Mesenchymal stem cell (in vitro differentiated cells and primary cell): ENCODE results near the gene AKAP6.
A peak's percentile ranks its signal among the peaks of the same experiment; 100 is the strongest.

Experiments used
- DNase-seq: peaks from one replicate; pipeline ENCODE4 v3.0.0-alpha.2; 2013
- H2AFZ ChIP-seq: one replicate; pipeline ENCODE4 v1.6.1; 2013; ENCODE audit warnings: low read depth, mild to moderate bottlenecking, control low read depth, inconsistent platforms, low read length, moderate library complexity
- H2AK5ac ChIP-seq: 2 replicates; pipeline ENCODE4 v1.6.1; 2013; ENCODE audit warnings: low read length, moderate library complexity, mild to moderate bottlenecking, inconsistent platforms; ENCODE audit not compliant: severe bottlenecking
- H2BK120ac ChIP-seq: one replicate; pipeline ENCODE4 v1.6.1; 2013; ENCODE audit warnings: low read depth, mild to moderate bottlenecking, inconsistent platforms, low read length, moderate library complexity
- H2BK12ac ChIP-seq, 2 experiments: one replicate each; pipeline ENCODE4 v1.6.1; 2013; ENCODE audit warnings: inconsistent platforms in 2 of 2, low read length in 2 of 2, mild to moderate bottlenecking in 2 of 2, moderate library complexity in 2 of 2, control low read depth in 1 of 2
- H2BK15ac ChIP-seq: one replicate; pipeline ENCODE4 v1.6.1; 2013; ENCODE audit warnings: mild to moderate bottlenecking, low read depth, inconsistent platforms; ENCODE audit not compliant: poor library complexity, severe bottlenecking
- H2BK5ac ChIP-seq: 2 replicates; pipeline ENCODE4 v1.6.1; 2013; ENCODE audit warnings: low read depth, mild to moderate bottlenecking, low read length, control low read depth, inconsistent platforms; ENCODE audit not compliant: poor library complexity, severe bottlenecking
- H3K14ac ChIP-seq, 2 experiments: one replicate each; pipeline ENCODE4 v1.6.1; 2013; ENCODE audit warnings: inconsistent platforms in 2 of 2, low read length in 2 of 2, control low read depth in 1 of 2, mild to moderate bottlenecking in 1 of 2, moderate library complexity in 1 of 2
- H3K18ac ChIP-seq, 2 experiments: one replicate each; pipeline ENCODE4 v1.6.1; 2013; ENCODE audit warnings: inconsistent platforms in 2 of 2, low read length in 2 of 2, control low read depth in 1 of 2, low read depth in 1 of 2, mild to moderate bottlenecking in 1 of 2
- H3K23ac ChIP-seq, 2 experiments: one replicate each; pipeline ENCODE4 v1.6.1; 2013; ENCODE audit warnings: inconsistent platforms in 2 of 2, low read length in 2 of 2, mild to moderate bottlenecking in 2 of 2, moderate library complexity in 2 of 2, control low read depth in 1 of 2
- H3K27ac ChIP-seq: 2 replicates; pipeline ENCODE4 v1.5.1; 2013; ENCODE audit warnings: mild to moderate bottlenecking, moderate library complexity, low read length, control low read depth, inconsistent platforms; ENCODE audit not compliant: poor library complexity, severe bottlenecking
- H3K27me3 ChIP-seq, 2 experiments: 2 replicates each; pipeline versions ENCODE4 v1.6.1 to v1.7.0; 2013; ENCODE audit warnings: low read length in 2 of 2, mild to moderate bottlenecking in 2 of 2, moderate library complexity in 2 of 2, control low read depth in 1 of 2, inconsistent platforms in 1 of 2; ENCODE audit not compliant: control insufficient read depth in 1 of 2, insufficient read depth in 1 of 2
- H3K36me3 ChIP-seq, 2 experiments: 2 replicates each; pipeline versions ENCODE4 v1.6.1 to v1.7.0; 2013; ENCODE audit warnings: low read length in 2 of 2, control low read depth in 1 of 2, inconsistent platforms in 1 of 2, low read depth in 1 of 2, mild to moderate bottlenecking in 1 of 2; ENCODE audit not compliant: insufficient read depth in 2 of 2, control insufficient read depth in 1 of 2
- H3K4ac ChIP-seq, 2 experiments: one replicate each; pipeline ENCODE4 v1.6.1; 2013; ENCODE audit warnings: inconsistent platforms in 2 of 2, low read length in 2 of 2, mild to moderate bottlenecking in 2 of 2, moderate library complexity in 2 of 2, control low read depth in 1 of 2, low read depth in 1 of 2
- H3K4me1 ChIP-seq: 2 replicates; pipeline ENCODE4 v1.6.1; 2013; ENCODE audit warnings: low read depth, low read length, control low read depth; ENCODE audit not compliant: control insufficient read depth, insufficient read depth
- H3K4me2 ChIP-seq: 2 replicates; pipeline ENCODE4 v1.6.1; 2013; ENCODE audit warnings: low read length, mild to moderate bottlenecking, inconsistent platforms; ENCODE audit not compliant: poor library complexity, severe bottlenecking
- H3K4me3 ChIP-seq, 2 experiments: 2 replicates each; pipeline versions ENCODE4 v1.5.1 to v1.7.0; 2013; ENCODE audit warnings: low read length in 2 of 2, mild to moderate bottlenecking in 2 of 2, control low read depth in 1 of 2, low read depth in 1 of 2; ENCODE audit not compliant: insufficient read depth in 1 of 2
- H3K79me1 ChIP-seq: replicated peaks from 2 replicates; pipeline ENCODE4 v1.6.1; 2013; ENCODE audit warnings: mild to moderate bottlenecking, control low read depth, low read length, inconsistent platforms; ENCODE audit not compliant: poor library complexity, severe bottlenecking
- H3K9ac ChIP-seq: 2 replicates; pipeline ENCODE4 v1.7.0; 2013; ENCODE audit warnings: mild to moderate bottlenecking, low read length, moderate library complexity
- H3K9me3 ChIP-seq: 2 replicates; pipeline ENCODE4 v1.7.0; 2013; ENCODE audit warnings: mild to moderate bottlenecking, low read length; ENCODE audit not compliant: control insufficient read depth
- H4K8ac ChIP-seq: one replicate; pipeline ENCODE4 v1.6.1; 2013; ENCODE audit warnings: inconsistent platforms, mild to moderate bottlenecking, low read length, moderate library complexity
- H4K91ac ChIP-seq: one replicate; pipeline ENCODE4 v1.6.1; 2013; ENCODE audit warnings: mild to moderate bottlenecking, low read length, inconsistent platforms
- WGBS: methylation state at CpG from one replicate; pipeline ENCODE4 v1.1.7; 2013; ENCODE audit warnings: mixed read lengths; 5-methylcytosine and 5-hydroxymethylcytosine counted together

The AKAP6 gene

DNA sequence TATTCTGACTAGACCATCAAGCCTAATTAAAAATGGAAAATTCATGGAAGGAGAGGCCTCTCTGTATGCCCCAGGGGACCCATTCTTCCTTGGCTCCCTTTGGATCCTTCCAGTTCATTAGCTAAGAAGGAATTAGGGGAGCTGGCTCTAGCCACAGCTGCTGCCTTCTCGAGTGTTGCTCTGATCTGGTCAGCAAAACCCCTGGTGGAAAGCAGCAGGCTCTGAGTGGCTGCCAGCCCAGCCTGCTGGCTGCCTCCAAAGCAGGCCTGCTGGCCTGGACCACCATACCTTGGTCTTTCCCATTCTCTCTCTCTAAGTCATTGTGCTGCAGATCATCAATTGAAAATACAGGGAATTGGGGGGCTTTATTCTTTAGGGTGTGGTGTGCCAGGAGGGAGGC lies 29.0 kb upstream of the AKAP6 start:
- Histone ChIP-seq H4K8ac (no peak overlapping the region), H3K4me2 (no peak overlapping the region), H2AK5ac (no peak overlapping the region), H3K79me1 (no peaks in the 10 kb centered on the region), H3K4ac (no peak overlapping the region), H3K4me1 (no peaks in the 10 kb centered on the region), H2AFZ (no peak overlapping the region), H3K23ac (no peak overlapping the region), H3K4me3 (no peak overlapping the region), H3K27ac (no peak overlapping the region), H4K91ac (peak overlapping the region; percentile 68), H2BK5ac (no peak overlapping the region), H2BK12ac (no peak overlapping the region), H3K14ac (no peak overlapping the region), H3K36me3 (no peaks in the 10 kb centered on the region), H3K18ac (no peak overlapping the region), H2BK120ac (no peak overlapping the region), H3K9me3 (no peaks in the 10 kb centered on the region), H2BK15ac (no peak overlapping the region), H3K27me3 (no peaks in the 10 kb centered on the region), H3K9ac (no peak overlapping the region)
- WGBS: 69% methylated on average over 1 of the region's 1 CpG
- DNase-seq: no peak

DNA sequence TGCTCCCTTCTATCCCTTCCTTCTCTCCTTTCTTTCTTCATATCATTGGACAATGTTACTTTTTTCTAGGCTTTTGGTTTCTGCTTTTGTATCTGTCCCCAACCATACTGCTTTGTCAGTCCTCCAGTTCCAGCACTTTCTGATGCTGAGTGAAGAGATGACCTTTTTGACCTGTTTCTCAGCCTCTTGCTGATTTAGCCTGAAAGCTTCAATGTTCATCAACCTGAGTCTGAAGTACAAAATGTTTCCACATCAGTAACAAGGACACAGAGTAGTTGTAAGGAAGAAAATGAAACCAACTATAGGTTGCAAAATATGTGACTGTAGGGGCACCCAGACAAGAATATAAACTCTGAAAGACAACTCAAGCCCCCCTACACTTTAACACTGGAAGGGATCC lies 25.2 kb upstream of the AKAP6 start:
- H3K4me2 ChIP-seq: no peak overlapping the region
- H3K18ac ChIP-seq: no peak overlapping the region
- H3K4me3 ChIP-seq: no peak overlapping the region
- DNase-seq: no peak
- no peak overlapping the region for H3K23ac ChIP-seq
- H3K27ac ChIP-seq: no peak overlapping the region
- H3K4me1 ChIP-seq: no peaks in the 10 kb centered on the region
- H3K9ac ChIP-seq: no peak overlapping the region
- H3K27me3 ChIP-seq: no peaks in the 10 kb centered on the region
- H2AK5ac ChIP-seq: no peak overlapping the region
- H2BK12ac ChIP-seq: no peak overlapping the region
- no peak overlapping the region for H4K8ac ChIP-seq
- H2BK5ac ChIP-seq: no peak overlapping the region
- no peak overlapping the region for H3K4ac ChIP-seq
- H2BK120ac ChIP-seq: no peak overlapping the region
- H4K91ac ChIP-seq: no peak overlapping the region
- H3K9me3 ChIP-seq: no peaks in the 10 kb centered on the region
- H2AFZ ChIP-seq: no peak overlapping the region
- H2BK15ac ChIP-seq: no peak overlapping the region
- no peak overlapping the region for H3K14ac ChIP-seq
- H3K36me3 ChIP-seq: no peaks in the 10 kb centered on the region
- no peaks in the 10 kb centered on the region for H3K79me1 ChIP-seq

DNA sequence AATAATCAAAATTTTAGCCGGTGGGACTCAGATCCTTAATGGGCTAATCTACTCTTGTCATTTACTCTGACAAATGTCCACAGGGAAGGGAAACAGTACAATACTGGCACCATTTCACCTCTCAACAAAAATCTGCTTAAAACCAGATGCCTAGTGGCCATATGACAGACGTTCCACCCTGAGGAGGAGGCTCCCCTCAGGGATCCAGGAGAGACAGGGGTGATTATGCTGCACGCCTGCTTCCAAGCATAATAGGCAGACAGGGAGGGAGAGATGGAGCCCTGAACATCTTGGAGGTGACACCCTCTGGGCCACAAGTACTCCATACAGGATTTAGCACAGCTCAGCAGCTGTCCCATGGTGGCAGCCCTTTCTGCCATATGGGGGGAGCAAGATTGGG lies 24.8 kb upstream of the AKAP6 start:
- H2AFZ ChIP-seq: no peak overlapping the region

DNA sequence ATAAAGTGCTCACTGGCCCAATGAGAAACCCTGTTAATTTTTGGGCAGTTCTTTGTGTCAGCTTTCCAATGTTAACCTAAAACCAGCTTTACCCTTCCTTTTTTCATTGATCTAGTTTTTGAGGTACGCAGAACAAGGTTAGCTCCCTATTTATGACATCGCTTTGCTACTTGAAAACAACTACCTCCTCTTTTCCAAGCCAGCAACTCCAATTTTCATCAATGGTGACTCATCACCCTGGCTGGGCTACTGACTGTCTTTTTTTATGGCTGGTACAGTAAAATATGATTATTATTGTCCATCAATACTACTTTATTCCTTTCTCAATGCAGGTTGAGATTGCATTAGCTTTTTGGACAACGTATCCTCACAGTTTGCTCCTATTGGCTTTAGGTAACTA lies 22.5 kb upstream of the AKAP6 start:
- no peaks in the 10 kb centered on the region for H3K36me3 ChIP-seq
- no peak overlapping the region for H3K4me2 ChIP-seq
- H3K4me3 ChIP-seq: no peak overlapping the region
- DNase-seq: no peak
- H3K9ac ChIP-seq: no peak overlapping the region
- H3K18ac ChIP-seq: no peak overlapping the region
- H3K9me3 ChIP-seq: no peaks in the 10 kb centered on the region
- no peak overlapping the region for H2BK15ac ChIP-seq
- 100% methylated on average over 3 of the region's 3 CpGs for WGBS
- no peak overlapping the region for H4K8ac ChIP-seq
- H3K4ac ChIP-seq: no peak overlapping the region
- H3K79me1 ChIP-seq: no peaks in the 10 kb centered on the region
- H2BK120ac ChIP-seq: no peak overlapping the region
- no peaks in the 10 kb centered on the region for H3K4me1 ChIP-seq
- no peak overlapping the region for H2BK5ac ChIP-seq
- H3K27me3 ChIP-seq: no peaks in the 10 kb centered on the region
- H3K23ac ChIP-seq: no peak overlapping the region
- no peak overlapping the region for H2AK5ac ChIP-seq
- no peak overlapping the region for H3K27ac ChIP-seq
- H4K91ac ChIP-seq: no peak overlapping the region
- no peak overlapping the region for H2AFZ ChIP-seq
- H3K14ac ChIP-seq: no peak overlapping the region
- H2BK12ac ChIP-seq: no peak overlapping the region

More for the DNA sequence above, 24.8 kb upstream of the AKAP6 start:
- Histone ChIP-seq H3K27ac (no peak overlapping the region), H2BK15ac (no peak overlapping the region), H3K4me1 (no peaks in the 10 kb centered on the region), H3K27me3 (no peaks in the 10 kb centered on the region), H4K91ac (peak overlapping the region; percentile 27), H2AK5ac (no peak overlapping the region), H3K18ac (no peak overlapping the region), H2BK5ac (no peak overlapping the region), H3K4ac (no peak overlapping the region), H2BK12ac (no peak overlapping the region), H4K8ac (no peak overlapping the region), H3K14ac (no peak overlapping the region), H2BK120ac (no peak overlapping the region), H3K36me3 (no peaks in the 10 kb centered on the region), H3K9ac (no peak overlapping the region), H3K9me3 (no peaks in the 10 kb centered on the region), H3K4me3 (no peak overlapping the region), H3K23ac (no peak overlapping the region), H3K4me2 (no peak overlapping the region), H3K79me1 (no peaks in the 10 kb centered on the region)
- no peak for DNase-seq
- 83% methylated on average over 3 of the region's 3 CpGs for WGBS
